HG03135 (cell line): ENCODE results near the gene MEGF9.

Source experiments
- ATAC-seq: cut with Tn5 transposase; IDR thresholded peaks from one replicate; pipeline ENCODE4 v1.9.1; 2021; ENCODE audit warnings: mild to moderate bottlenecking, moderate library complexity; ENCODE audit not compliant: unreplicated experiment

The MEGF9 gene

GRCh38 chr9:120707170-120707569, 7.1 kb downstream of the MEGF9 start:
- no peak for ATAC-seq

DNA sequence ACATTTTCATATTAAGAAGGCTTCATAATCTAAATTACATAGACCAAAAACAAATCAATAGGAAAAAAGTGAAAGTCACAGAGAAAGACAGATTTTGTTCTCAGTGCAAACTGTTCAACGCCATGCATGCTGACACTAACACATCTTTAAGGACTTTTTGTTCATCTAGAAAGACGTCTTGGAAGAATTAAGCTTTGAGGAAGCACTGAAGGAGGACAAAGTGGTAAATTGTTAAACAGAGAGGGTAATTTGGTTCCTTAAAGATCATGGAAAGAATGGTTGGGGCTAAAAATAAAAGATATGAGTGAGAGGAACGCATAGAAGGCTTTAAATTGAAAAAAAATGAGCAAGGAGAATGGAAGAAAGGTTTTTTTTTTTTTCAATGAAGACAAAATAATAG, 9.1 kb downstream of the MEGF9 start:
- ATAC-seq: no peak

DNA sequence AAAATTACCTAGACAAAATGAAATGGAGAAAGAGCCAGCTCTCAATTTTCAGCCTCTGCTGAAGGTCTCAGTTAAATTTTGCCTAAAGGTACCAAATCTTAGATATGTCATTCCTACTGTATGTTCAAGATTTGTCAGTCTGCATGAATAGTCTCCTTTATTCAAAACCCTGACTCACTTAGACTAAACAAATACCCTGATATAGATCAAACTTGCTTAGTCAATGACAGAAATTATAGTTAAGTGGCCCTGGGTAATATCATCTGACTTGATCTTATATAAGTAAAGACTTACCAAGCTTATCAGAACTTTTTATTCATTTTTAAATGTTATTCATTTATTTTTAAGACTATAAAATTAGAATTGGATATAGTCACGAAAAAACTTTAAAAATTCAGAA, 12.2 kb downstream of the MEGF9 start:
- ATAC-seq: no peak

GRCh38 chr9:120701248-120701647, 13.0 kb downstream of the MEGF9 start:
- ATAC-seq: no peak

- no peak for ATAC-seq
Observed at GRCh38 chr9:120698766-120699165, 15.5 kb downstream of the MEGF9 start.

- ATAC-seq: no peak
Observed at GRCh38 chr9:120697448-120697847, 16.8 kb downstream of the MEGF9 start.

GRCh38 chr9:120696551-120697230, 17.6 kb downstream of the MEGF9 start:
- no peak for ATAC-seq

DNA sequence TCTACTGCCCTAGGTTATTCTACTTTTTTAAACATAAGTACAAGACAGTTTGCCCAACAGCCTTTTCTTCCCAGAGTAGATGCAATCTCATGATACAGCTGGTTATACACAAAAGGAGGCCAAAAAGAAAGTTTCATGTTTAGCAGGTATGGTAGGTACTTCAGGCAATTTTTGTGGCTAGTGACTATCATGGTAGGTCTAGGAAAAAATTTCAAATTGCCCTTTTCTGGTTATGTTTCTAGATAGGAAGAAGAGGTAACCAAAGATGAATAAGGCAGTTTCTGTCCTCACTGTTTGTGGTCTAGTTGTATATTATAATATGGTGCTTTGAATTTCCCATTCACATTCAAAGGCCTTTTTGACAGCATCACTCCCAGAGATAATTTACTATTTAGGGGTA, 19.7 kb downstream of the MEGF9 start:
- no peak for ATAC-seq

DNA sequence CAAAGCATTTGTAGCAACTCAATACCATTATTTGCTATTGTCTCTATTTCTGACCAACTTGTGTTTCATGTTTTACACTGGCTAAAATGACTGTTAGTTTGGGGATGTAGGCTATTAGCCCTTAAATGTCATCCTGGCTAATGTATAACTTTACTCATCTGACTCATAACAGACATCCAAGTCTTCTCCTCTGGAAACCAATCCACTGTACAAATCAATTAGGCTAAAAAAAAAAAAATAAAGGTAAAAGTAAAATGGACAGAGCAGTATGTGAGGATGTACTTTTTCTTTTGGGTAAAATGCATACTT, 20.6 kb downstream of the MEGF9 start:
- ATAC-seq: peak; percentile 61

GRCh38 chr9:120692901-120693699, 21.2 kb downstream of the MEGF9 start:
- ATAC-seq: peak; percentile 43

GRCh38 chr9:120690372-120690771, 23.9 kb downstream of the MEGF9 start:
- ATAC-seq: no peak

DNA sequence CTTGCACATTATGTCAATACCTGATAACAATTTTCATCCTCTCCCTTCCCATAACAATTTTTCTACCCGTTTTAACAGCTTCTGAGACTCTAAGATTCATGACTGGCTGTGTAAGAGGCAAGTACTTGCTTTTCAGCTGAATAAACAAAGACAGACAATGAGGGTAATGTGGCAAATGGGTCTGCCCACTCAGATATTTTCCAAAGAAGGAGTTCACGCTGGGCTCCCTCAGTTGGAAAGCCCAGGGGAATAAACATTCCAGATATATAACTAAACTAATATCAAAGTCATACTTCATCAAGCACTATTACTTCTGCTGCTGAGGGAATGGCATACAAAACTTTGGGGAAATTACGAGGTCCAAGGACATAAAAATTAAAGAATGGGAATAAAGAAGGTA, 24.4 kb downstream of the MEGF9 start:
- ATAC-seq: no peak

- no peak for ATAC-seq
Observed at GRCh38 chr9:120688758-120689157, 25.5 kb downstream of the MEGF9 start.

DNA sequence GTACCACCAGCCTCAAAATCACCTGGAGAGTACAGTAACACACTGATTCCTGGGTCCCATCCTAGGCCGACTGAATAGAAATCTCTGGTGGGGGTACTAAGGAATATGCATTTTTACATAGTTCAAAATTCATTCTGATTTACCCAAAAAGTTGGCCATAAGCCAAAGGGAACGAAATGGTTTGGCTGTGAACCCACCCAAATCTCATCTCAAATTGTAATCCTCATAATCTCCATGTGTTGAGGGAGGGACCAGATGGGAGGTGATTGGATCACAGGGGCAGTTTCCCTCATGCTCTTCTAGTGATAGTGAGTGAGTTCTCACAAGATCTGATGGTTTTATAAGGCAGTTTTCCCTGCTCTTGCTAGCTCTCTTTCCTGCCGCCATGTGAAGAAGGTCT, 31.1 kb downstream of the MEGF9 start:
- no peak for ATAC-seq

- ATAC-seq: no peak
Observed at GRCh38 chr9:120681121-120681520, 33.1 kb downstream of the MEGF9 start.

- ATAC-seq: no peak
Observed at GRCh38 chr9:120680579-120680978, 33.7 kb downstream of the MEGF9 start.

GRCh38 chr9:120680161-120680560, 34.1 kb downstream of the MEGF9 start:
- no peak for ATAC-seq

DNA sequence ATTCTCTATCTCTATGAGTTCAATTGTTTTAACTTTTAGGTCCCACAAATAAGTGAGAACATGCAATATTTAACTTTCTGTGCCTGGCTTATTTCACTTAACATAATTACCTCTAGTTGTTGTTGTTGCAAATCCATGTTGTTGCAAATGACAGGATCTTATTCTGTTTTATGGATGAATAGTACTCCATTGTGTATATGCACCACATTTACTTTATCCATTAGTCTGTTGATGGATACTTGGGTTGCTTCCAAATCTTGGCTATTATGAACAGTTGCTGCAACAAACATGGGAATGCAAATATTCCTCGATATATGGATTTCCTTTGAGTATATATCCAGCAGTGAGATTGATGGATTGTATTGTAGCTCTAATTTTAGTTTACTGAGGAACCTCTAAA, 36.3 kb downstream of the MEGF9 start:
- no peak for ATAC-seq

DNA sequence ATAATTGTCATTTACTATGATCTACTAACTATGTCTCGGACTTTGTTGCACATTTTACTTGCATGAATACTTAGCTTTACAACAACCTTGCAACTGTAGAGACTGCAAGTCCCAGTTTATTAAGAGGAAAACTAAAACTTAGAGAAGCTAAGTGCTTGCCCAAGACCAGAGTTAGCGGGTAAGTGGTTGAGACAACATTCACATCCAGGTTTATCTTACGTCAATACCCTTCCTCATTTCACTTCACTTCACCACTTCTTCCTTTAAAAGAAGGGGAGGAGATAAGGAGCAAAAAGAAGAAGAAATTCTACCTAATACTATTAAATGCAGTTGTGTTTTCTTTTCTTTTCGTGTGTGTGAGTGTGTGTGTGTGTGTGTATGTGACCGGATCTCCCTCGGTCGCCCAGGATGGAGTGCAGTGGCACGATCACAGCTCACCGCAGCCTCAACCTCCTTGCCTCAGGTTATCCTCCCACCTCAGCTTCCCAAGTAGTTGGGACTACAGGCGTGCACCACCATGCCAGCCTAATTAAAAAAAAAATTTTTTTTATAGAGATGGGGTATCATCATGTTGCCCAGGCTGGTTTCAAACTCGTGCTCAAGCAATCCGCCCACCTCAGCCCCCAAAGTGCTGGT, 37.4 kb downstream of the MEGF9 start:
- ATAC-seq: no peak

DNA sequence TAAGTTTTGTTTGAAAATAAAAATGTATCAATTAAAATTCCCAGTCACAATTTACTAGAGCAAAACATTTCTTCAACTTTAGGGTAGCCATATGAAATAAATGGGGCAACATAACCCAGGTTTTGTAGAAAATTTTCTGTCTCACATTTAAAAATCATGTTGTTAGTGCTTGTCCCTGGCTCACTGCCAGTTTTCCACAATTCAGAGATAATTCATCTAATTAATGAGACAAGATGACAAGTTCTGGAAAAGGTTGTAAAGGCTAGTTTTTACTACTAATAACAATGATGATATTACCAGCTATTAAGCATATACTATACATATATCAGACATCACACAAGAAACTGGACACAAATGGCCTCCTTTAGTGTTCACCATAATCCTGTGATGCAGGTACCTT, 45.9 kb downstream of the MEGF9 start:
- no peak for ATAC-seq

DNA sequence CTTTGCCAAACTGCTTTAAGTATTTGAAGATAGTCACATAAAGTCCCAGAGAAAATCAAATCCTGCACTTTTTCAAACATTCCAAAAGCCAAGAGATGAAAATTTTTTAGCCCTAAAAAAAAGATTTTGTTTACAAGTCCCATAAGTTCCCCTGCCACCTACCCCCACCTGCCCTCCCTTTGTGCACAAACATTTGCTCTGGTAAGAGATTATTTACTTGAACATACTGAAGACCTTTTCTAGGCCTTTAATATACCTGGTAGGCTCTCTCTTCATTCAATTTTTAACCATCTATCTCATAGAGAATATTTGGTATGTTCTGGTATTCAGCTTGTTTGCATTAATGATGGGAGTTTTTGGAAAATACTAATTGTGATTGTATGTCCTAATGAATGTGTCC, 50.3 kb downstream of the MEGF9 start:
- ATAC-seq: no peak

DNA sequence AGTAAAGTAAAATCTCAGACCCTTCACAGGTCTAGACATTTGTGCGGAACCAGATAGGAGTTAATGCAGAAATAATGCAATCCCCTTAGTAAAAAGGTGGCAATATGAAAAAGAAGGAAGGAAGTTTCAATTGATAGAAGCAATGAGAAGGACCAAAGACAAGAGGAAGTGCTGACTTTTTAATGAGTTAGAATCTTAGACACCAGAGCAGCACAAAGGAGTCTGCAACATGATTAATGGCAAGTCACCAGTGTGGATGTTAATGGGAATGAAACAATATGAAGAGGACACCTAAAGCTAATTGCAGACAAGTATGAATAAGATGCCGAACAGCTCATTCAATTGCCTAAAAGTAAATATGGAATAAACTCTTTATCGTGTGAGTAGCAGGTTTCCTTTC, 50.9 kb downstream of the MEGF9 start:
- ATAC-seq: no peak
